ENCODE measurements around the gene USF3. TPM values are rescaled to one million over a fixed set of nuclear protein-coding genes. Genes with fewer than 3 reads are reported as not detected.
A peak's percentile ranks its signal among the peaks of the same experiment; 100 is the strongest.

The USF3 gene
- total and polyA plus RNA-seq, 2 of the 8 experiments (the other 6 are each of a cell fraction or from before 2014, with no cell fraction given) = 9.6 to 18.5 TPM

- H3K36me3 ChIP-seq (ENCODE audit: control insufficient read depth in 2 of 4, insufficient read depth in 4 of 4, low read length in 3 of 4) = peaks cover 0 to 5% (median 1%) of the 10 kb centered on the region in 4 experiments; a peak in 3 of 8 replicates
- ChIA-PET POLR2A (ENCODE audit: partially characterized antibody) (interaction anchor here (0.7 kb wide), 1 partner anchor 209 kb away, joined by 3 read pairs; no protein-coding TSS in a partner anchor), CTCF (ENCODE audit: partially characterized antibody) (interaction anchor here (0.7 kb wide), 1 partner anchor 48 kb away, joined by 3 read pairs; no protein-coding TSS in a partner anchor)
- H3K14ac ChIP-seq (ENCODE audit: insufficient read length) = no peak overlapping the region
- peaks cover 0 to 2% of the 10 kb centered on the region in 2 experiments; a peak in 1 of 4 replicates for H3K79me2 ChIP-seq (ENCODE audit: control insufficient read depth in 1 of 2, insufficient read depth in 2 of 2, low read length in 2 of 2)
- H3K9me3 ChIP-seq (ENCODE audit: insufficient read depth in 2 of 2, low read depth in 1 of 2, low read length in 1 of 2) = no peaks in the 10 kb centered on the region
- H3K27me3 ChIP-seq (replicated peaks in 1 of 4; ENCODE audit: control insufficient read depth in 3 of 4, extremely low read depth in 1 of 4, insufficient read depth in 3 of 4, low read length in 3 of 4) = no peaks in the 10 kb centered on the region
- no peaks in the 10 kb centered on the region for H3K23me2 ChIP-seq (ENCODE audit: low read depth, low read length)
- FAIRE-seq = no peak
- H3K4me1 ChIP-seq (replicated peaks in 1 of 4; ENCODE audit: control insufficient read depth in 3 of 4, insufficient read depth in 4 of 4, low read length in 3 of 4) = peaks cover 0 to 4% (median 4%) of the 10 kb centered on the region in 4 experiments; a peak in 2 of 7 replicates
- no peak overlapping the region for H2BK15ac ChIP-seq (ENCODE audit: low read length)
- H4K8ac ChIP-seq (ENCODE audit: extremely low read depth, insufficient read depth, low read length) = no peak overlapping the region
- H4K5ac ChIP-seq (ENCODE audit: insufficient read length, low read depth, low read length) = no peak overlapping the region
- no peaks in the 10 kb centered on the region for H4K20me1 ChIP-seq (replicated peaks in 1 of 2; ENCODE audit: control insufficient read depth in 1 of 2, insufficient read depth in 2 of 2, low read length in 2 of 2)
- H2BK5ac ChIP-seq (ENCODE audit: low read depth, low read length) = no peak overlapping the region
- no peak overlapping the region for H2AFZ ChIP-seq (ENCODE audit: low read length)
- H3K23ac ChIP-seq (ENCODE audit: insufficient read length) = no peak overlapping the region
- no peak overlapping the region for H2AK5ac ChIP-seq (ENCODE audit: low read depth, low read length)
- H3K56ac ChIP-seq (replicated peaks; ENCODE audit: insufficient read length, low read depth, low read length) = no peak overlapping the region
- H2BK12ac ChIP-seq (ENCODE audit: low read depth, low read length) = no peak overlapping the region
- WGBS, 2 experiments (ENCODE audit: extremely low coverage in 1 of 2, insufficient coverage in 1 of 2, insufficient read length in 1 of 2, insufficient replicate concordance in 2 of 2, low coverage in 1 of 2, low lambda C conversion rate in 2 of 2, missing lambda C conversion rate in 1 of 2) = 97% methylated on average over 4 of the region's 4 CpGs; no CpG with 5 or more reads in 1 of the 2 experiments
- TF ChIP-seq RXRA (IDR thresholded peaks at IDR 0.05; ENCODE audit: insufficient read depth, low read depth, low read length) (no peak), RFX5 (IDR thresholded peaks at IDR 0.05; ENCODE audit: borderline replicate concordance, low read depth, low read length) (no peak), EP300 (IDR thresholded peaks at IDR 0.05; ENCODE audit: borderline replicate concordance in 1 of 2, low read depth in 2 of 2, low read length in 2 of 2) (no peak), TAF1 (IDR thresholded peaks at IDR 0.05; ENCODE audit: low read depth, low read length) (no peak)
- TF ChIP-seq, protein P1, sequence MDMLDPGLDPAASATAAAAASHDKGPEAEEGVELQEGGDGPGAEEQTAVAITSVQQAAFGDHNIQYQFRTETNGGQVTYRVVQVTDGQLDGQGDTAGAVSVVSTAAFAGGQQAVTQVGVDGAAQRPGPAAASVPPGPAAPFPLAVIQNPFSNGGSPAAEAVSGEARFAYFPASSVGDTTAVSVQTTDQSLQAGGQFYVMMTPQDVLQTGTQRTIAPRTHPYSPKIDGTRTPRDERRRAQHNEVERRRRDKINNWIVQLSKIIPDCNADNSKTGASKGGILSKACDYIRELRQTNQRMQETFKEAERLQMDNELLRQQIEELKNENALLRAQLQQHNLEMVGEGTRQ (IDR thresholded peaks at IDR 0.05; ENCODE audit: low read length) = no peak
- no peak overlapping the region for H3K4ac ChIP-seq (replicated peaks; ENCODE audit: insufficient read length, low read depth, low read length)
- no peak overlapping the region for H2BK120ac ChIP-seq (replicated peaks; ENCODE audit: low read depth, low read length)
- no peak overlapping the region for H3K27ac ChIP-seq (ENCODE audit: low read depth, low read length)
- H3K9ac ChIP-seq (replicated peaks in 1 of 4; ENCODE audit: extremely low read depth in 1 of 4, low read depth in 3 of 4, low read length in 3 of 4) = no peak overlapping the region
- no peak overlapping the region for H3K4me3 ChIP-seq (ENCODE audit: extremely low read depth in 1 of 4, insufficient read depth in 2 of 4, low read depth in 3 of 4, low read length in 4 of 4)
- H4K91ac ChIP-seq (replicated peaks; ENCODE audit: insufficient read length, low read length) = no peak overlapping the region
- peak in 1 of 2 experiments; percentile 19 for DNase-seq (ENCODE audit: low read depth in 1 of 2, low spot score in 2 of 2)
- H3K18ac ChIP-seq (ENCODE audit: extremely low read depth, low read length) = no peak overlapping the region
- H3K79me1 ChIP-seq (ENCODE audit: low read depth, low read length) = no peaks in the 10 kb centered on the region
- H2BK20ac ChIP-seq (ENCODE audit: low read length) = no peak overlapping the region
- no peak overlapping the region for H3K4me2 ChIP-seq (ENCODE audit: insufficient read depth in 1 of 2, low read depth in 2 of 2, low read length in 2 of 2)
Measured at GRCh38 chr3:113678773-113679172, 17.7 kb downstream of the USF3 start.

All from H1 (cell line).